Glomerular endothelial cell (primary cell): ENCODE measurements around the gene CACNA2D2. TPM values are rescaled to one million over a fixed set of nuclear protein-coding genes. Genes with fewer than 3 reads are reported as not detected.

Experiments used
- DNase-seq: peaks from one replicate; pipeline ENCODE4 v3.0.0-alpha.2; 2011; ENCODE audit warnings: low read depth, low spot score; ENCODE audit errors: extremely low read depth
- total RNA-seq: library from RNA; depleted of rRNA; stranded (reverse); fragments of >200 nt; gene quantifications from 2 replicates; pipeline ENCODE4 v1.2.3, GENCODE V29; 2015

Gene CACNA2D2
- total RNA-seq, result 0.10 TPM in 1 of 2 replicates, not detected in the other

DNA sequence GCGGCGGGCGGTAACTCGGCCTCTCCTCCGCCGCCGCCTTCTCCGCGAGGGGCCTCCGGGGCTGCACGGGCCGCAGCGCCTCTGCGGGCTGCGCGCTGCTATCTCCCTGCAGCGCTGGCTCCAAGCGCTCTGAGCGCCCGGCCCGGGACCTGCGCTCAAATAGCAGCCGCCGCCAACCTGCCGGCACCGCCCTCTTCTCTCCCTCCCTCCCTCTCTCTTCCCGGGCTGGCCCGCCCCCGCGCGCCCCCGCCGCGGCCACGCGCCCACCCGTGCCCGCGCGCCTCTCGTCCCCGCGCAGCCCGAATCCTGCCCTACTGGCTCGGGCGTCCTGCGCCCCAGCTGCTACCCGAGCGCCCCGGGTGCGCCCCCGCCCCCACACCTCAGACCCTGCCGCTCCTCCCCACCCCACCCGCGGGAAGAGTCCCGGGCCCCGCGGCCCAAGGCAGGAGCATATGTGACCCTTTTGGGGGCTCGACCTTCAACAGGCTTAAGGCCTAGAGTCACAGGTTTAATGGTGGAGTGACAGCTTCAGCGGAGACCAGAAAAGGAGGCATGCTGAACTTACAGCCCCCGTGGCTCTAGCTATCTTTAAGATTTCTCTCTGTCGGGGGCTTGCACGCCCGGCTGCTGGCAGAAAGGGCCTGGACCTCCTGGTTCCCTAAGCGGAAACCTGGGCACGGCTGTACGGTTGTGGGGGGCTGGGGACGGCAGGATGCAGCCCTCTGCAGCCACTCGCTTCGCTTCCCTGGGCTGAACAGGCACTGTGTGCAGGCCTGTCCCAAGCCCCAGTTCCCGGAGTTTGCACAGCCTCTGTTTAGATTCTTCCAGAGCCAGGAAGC is at the start of gene CACNA2D2:
CACNA2D2 (minus strand) TSS at position 131 of the 839 bp plus-strand sequence. CDS start 211 bp downstream, outside the sequence.
- no peak for DNase-seq

DNA sequence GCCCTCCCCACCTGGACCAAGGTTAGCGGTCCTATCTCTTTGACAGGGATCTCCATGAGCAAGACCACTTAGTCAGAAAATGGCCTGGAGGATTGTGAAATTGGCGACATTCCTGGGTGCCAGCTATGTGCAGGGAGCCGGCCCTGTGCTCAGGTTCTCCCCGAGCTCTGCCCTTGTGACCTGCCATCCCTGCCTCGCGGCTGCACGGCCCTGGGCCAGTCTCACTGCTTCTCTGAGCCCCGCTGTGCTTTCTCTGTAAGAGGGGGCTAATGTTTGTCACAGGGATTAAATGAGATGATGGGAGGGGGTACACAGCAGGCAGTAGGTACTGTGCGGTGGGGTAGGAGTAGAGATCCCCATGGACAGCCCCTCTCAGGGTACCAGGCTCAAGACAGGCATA is 49.2 kb upstream of the CACNA2D2 start:
- DNase-seq, result no peak

GRCh38 chr3:50551681-50552435 is 48.4 kb upstream of the CACNA2D2 start:
- DNase-seq, result no peak

- no peak for DNase-seq
These were observed 47.7 kb upstream of the CACNA2D2 start for GRCh38 chr3:50551054-50551659.

- no peak for DNase-seq
These were observed 46.8 kb upstream of the CACNA2D2 start for GRCh38 chr3:50550079-50550736.

DNA sequence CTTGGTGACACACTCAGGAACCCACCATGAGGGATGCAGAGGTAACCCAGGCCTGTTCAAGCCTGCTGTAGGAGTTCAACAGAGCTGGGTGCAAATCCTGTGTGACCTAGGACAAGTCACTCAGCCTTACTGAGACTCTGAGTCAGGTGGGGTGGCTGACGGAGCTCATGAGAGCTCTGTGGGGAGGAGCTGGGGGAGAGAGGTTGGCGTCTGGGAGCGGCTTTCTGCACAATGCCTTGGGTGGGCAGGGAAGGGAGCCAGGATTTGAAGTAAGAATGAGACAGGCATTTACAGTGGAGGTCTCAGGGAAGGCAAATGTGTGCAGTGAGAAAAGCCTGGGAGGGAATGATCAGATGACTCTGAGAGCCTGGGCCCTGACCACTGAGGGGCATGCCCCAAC is 45.8 kb upstream of the CACNA2D2 start:
- no peak for DNase-seq

- no peak for DNase-seq
These were observed 42.3 kb upstream of the CACNA2D2 start for GRCh38 chr3:50545781-50546180.

GRCh38 chr3:50542177-50543034 is 39.0 kb upstream of the CACNA2D2 start:
- DNase-seq, result peak; percentile 23

DNA sequence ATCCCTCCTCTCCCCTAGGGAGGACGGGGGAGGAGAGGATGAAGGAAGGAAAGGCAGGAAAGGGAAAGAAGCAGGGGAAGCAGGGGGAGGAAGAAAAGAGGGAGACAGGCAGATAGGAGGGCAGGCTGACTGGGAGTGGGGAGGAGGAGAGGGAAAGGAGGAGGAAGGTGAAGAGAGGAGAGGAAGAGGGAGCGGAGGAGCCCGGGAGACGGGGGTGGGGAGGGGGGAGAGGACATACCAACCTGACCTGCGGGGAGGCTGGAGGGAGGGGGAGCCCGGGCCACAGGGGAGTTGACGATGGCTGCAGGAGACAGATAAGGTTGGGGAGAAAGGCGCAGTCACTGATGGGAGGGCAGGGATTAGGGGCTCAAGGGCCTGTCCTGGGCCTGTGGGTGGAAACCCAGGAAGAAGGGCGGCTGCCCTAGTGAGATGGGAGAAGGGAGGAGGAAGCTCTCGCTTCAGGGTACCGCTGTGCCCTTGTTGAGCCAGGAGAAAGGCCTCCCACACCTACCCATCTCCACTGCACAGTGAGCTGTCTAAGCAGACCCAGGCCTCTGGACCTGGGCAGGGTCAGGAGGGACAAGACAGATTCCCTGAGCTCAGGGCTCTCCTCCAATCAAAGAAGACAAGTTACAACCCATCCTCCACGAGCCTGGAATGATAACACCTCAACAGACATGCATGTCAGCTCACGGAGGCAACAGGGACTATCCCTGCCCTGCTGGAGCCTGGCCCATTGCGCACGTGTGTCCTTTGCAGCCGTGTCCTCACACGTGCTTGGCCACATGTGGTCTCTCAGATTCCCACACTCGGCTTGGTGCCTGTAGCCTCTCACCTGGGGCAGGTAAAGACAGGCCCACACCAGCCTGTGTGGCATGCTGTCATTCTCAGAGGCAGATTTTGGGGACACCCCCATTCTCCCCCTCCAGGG is 36.2 kb upstream of the CACNA2D2 start:
- DNase-seq, result no peak

DNA sequence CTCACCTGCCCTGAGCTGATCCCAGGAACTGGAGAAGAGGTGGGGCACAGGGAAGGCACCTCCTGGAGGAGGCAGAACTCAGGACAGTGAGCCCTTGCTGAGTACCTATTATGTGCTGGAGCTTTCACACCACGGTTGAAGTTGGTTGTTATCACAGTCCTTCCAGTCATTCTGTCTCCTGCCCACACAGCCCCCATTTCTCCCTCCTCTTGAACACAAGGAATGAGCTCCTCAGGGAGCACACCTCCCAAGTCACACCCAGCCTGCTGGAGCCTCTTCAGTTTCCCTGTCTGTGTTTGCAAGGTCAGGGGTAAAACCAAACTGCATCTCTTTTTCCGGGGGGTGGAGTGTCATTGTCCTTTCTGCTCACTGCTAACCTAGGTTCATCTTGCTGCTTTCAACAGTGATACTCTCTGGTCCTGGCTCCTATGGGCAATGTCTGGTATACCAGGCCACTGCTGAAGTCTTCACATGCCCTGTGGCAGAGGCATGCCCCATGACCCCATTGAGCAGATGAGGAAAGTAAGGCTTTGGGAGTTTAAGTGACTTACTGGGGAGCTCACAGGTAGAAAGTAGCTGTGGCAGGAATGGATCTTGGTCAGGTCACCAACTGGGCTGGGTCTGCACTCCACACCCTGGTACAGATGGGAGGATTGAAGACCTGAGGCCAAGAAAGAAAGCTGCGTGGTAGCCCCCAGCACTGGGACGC is 34.1 kb upstream of the CACNA2D2 start:
- DNase-seq, result no peak

GRCh38 chr3:50536471-50537180 is 33.2 kb upstream of the CACNA2D2 start:
- no peak for DNase-seq

DNA sequence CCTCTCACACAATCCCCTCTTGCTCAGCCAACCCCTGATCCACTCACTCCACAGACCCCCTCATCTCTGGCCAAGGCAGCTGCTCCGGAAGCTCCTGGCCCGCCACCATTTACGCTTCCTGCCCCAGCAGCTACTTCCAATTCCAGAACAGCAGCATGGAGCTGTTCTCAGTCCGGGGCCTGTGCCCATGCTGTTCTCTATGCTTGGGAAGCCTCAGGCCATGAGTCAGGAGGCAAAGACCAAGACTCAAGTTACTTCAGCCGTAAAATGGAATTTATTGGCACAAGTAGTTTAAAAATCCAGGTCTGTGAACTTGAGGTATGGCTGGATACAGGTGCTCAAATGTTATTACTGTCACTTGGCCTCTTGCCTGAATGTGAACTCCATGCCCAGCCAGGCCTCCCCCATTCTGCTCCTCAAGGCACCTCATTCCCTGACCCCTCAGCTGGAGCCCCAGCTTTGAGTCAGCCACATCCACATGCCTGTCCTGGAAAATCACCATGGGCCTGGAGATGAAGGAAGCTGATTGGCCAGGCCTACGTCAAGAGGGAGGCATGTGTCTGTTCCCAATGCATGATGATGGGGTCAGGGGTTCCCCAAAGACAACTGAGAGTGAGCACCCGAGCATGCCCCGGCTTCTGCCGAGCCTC is 31.4 kb upstream of the CACNA2D2 start:
- no peak for DNase-seq

GRCh38 chr3:50533807-50534461 is 30.5 kb upstream of the CACNA2D2 start:
- no peak for DNase-seq

GRCh38 chr3:50533316-50533715 is 29.9 kb upstream of the CACNA2D2 start:
- no peak for DNase-seq

DNA sequence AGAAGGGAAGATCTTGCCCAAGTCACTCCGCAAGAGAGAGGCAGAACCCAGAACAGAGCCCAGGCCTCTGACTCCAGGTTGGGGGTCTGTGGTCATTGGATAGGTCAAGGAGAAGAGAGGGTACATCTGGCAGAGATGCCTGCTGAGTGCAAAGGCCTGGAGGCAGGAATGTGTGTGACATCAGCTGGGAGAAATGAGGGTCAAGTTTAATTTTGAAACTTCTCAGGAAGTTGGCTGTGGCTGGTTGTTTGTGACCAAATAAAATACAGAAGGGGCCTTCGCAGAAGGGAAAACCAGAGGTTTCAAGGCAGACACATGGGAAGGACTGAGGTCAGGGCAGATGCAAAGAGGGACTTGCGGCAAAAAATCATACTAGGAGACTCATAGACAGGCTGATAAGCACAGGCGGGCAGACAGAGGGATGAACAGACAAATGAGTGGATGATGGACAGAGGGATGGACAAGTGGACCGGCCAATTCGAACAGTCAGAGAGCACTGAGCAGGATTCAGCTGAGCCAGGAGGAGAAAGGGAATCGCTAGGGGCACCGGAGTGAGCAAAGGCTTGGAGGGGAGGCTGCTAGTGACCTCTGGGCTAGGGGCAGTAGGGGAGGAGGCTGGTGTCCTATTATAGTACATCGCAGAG is 28.8 kb upstream of the CACNA2D2 start:
- DNase-seq, result no peak

- DNase-seq, result no peak
These were observed 27.8 kb upstream of the CACNA2D2 start for GRCh38 chr3:50531201-50531600.
